OCI-LY3 (cell line): Measurements from ENCODE around the gene BPIFB3.

Source experiments
- EZH2phosphoT487 ChIP-seq: fragments of 200-600 bp; shearing (Covaris generic); IDR thresholded peaks from 2 replicates; pipeline ENCODE4 v1.6.1; 2018; ENCODE audit warnings: antibody characterized with exemption, mixed run types, low read depth
- TF ChIP-seq, protein P1 (sequence below): fragments of 200-600, 300-600 bp; sonication (generic); IDR thresholded peaks from 2 replicates; pipeline ENCODE4 v1.5.1; 2014; ENCODE audit warnings: antibody characterized with exemption, low read length, low read depth

DNA sequence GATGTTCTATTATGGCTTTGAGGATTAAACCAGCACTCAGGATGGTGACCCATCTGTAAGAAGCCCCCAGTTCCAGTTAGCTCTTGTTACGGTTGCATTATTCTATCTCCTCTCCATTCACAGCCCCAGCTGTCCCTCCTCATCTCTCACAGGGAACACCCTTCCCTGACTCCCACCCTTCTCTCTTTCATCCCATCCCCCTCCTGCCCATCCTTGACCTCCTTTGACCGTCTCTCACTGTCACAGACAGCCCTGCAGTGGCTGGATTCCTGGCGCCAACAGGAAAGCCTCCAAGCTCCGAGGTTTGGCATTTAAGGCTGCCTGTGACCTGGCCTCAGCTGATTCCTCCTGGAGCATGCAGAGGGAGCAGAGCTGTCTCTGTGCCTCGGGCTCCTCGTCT, 21.6 kb downstream of the BPIFB3 start:
- TF ChIP-seq, protein P1, sequence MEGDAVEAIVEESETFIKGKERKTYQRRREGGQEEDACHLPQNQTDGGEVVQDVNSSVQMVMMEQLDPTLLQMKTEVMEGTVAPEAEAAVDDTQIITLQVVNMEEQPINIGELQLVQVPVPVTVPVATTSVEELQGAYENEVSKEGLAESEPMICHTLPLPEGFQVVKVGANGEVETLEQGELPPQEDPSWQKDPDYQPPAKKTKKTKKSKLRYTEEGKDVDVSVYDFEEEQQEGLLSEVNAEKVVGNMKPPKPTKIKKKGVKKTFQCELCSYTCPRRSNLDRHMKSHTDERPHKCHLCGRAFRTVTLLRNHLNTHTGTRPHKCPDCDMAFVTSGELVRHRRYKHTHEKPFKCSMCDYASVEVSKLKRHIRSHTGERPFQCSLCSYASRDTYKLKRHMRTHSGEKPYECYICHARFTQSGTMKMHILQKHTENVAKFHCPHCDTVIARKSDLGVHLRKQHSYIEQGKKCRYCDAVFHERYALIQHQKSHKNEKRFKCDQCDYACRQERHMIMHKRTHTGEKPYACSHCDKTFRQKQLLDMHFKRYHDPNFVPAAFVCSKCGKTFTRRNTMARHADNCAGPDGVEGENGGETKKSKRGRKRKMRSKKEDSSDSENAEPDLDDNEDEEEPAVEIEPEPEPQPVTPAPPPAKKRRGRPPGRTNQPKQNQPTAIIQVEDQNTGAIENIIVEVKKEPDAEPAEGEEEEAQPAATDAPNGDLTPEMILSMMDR, result no peak
- no peak for TF ChIP-seq EZH2phosphoT487
